Measurements from ENCODE around the gene CALCB. TPM values are rescaled to one million over a fixed set of nuclear protein-coding genes. Genes with fewer than 3 reads are reported as not detected.
A peak's percentile ranks its signal among the peaks of the same experiment; 100 is the strongest.

Gene CALCB
- total RNA-seq, 2 donors from 2014 or later, result 1.5 TPM; not detected in 1

DNA sequence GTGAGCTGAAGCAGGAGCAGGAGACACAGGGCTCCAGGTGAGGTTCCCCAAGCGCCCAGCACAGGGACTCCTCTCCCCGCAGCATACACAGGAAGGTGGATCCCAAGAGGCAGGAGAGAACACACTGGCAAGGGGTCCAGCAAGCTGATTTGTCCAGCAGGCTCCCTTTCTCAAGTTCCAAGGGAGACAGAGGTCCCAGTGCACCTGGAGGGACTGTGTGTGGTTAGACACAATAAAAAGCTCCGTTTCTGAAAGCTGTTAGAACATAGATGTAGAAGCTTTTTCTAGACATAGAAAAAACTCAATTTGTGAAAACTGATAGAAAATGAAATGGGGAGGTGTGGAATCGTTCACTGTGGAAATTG, 1.8 kb downstream of the CALCB start:
- ATAC-seq (ENCODE audit: insufficient number of reproducible peaks, low FRiP score, low read depth), result no peak

DNA sequence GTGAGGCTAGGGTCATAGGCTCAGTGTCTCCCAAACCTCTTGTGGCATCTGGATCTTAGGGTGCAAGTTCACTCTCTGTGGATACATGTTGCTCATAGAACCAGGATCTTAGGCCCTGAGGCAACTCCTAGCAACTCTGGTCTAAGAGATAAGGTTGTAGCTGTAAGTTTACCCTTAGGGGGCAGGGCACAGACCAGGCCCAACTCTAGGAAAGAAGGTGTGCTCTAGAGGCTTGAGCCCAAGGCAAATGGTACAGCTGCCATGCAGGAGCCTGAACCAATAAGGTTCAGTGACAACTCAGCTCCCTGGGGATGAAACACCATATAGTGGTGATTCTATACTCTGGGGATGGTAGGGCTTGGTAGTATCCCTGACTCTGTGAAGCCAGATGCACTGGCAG, 17.8 kb downstream of the CALCB start:
- Histone ChIP-seq H3K27me3 (replicated peaks; ENCODE audit: insufficient read depth) (no peaks in the 10 kb centered on the region), H3K36me3 (no peaks in the 10 kb centered on the region), H3K4me1 (ENCODE audit: control insufficient read depth in 1 of 2, low read depth in 2 of 2) (no peaks in the 10 kb centered on the region), H3K27ac (no peak overlapping the region), H3K9me3 (no peaks in the 10 kb centered on the region), H3K4me3 (no peak overlapping the region)
- TF ChIP-seq, protein P1, sequence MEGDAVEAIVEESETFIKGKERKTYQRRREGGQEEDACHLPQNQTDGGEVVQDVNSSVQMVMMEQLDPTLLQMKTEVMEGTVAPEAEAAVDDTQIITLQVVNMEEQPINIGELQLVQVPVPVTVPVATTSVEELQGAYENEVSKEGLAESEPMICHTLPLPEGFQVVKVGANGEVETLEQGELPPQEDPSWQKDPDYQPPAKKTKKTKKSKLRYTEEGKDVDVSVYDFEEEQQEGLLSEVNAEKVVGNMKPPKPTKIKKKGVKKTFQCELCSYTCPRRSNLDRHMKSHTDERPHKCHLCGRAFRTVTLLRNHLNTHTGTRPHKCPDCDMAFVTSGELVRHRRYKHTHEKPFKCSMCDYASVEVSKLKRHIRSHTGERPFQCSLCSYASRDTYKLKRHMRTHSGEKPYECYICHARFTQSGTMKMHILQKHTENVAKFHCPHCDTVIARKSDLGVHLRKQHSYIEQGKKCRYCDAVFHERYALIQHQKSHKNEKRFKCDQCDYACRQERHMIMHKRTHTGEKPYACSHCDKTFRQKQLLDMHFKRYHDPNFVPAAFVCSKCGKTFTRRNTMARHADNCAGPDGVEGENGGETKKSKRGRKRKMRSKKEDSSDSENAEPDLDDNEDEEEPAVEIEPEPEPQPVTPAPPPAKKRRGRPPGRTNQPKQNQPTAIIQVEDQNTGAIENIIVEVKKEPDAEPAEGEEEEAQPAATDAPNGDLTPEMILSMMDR (IDR thresholded peaks at IDR 0.05), result no peak
- DNase-seq (ENCODE audit: low spot score), result no peak
- no peak for ATAC-seq (ENCODE audit: insufficient number of reproducible peaks, low FRiP score, low read depth)

More for the DNA sequence above, 1.8 kb downstream of the CALCB start:
- Histone ChIP-seq H3K9me3 (no peaks in the 10 kb centered on the region), H3K27ac (no peak overlapping the region), H3K27me3 (replicated peaks; ENCODE audit: insufficient read depth) (no peaks in the 10 kb centered on the region), H3K4me3 (peak overlapping the region; percentile 69), H3K4me1 (ENCODE audit: control insufficient read depth in 1 of 2, low read depth in 2 of 2) (peaks cover 14 to 19% of the 10 kb centered on the region in 2 donors), H3K36me3 (no peaks in the 10 kb centered on the region)
- DNase-seq (ENCODE audit: low spot score), result no peak
- TF ChIP-seq, protein P1 (IDR thresholded peaks at IDR 0.05), result no peak

GRCh38 chr11:15091625-15092024, 18.2 kb downstream of the CALCB start:
- Histone ChIP-seq H3K4me1 (ENCODE audit: control insufficient read depth in 1 of 2, low read depth in 2 of 2) (no peaks in the 10 kb centered on the region), H3K36me3 (no peaks in the 10 kb centered on the region), H3K4me3 (no peak overlapping the region), H3K27me3 (replicated peaks; ENCODE audit: insufficient read depth) (no peaks in the 10 kb centered on the region), H3K27ac (no peak overlapping the region), H3K9me3 (no peaks in the 10 kb centered on the region)
- DNase-seq (ENCODE audit: low spot score) (no peak), ATAC-seq (ENCODE audit: insufficient number of reproducible peaks, low FRiP score, low read depth) (no peak)
- TF ChIP-seq, protein P1 (IDR thresholded peaks at IDR 0.05), result no peak

GRCh38 chr11:15093432-15093831, 20.0 kb downstream of the CALCB start:
- TF ChIP-seq, protein P1 (IDR thresholded peaks at IDR 0.05), result no peak
- Histone ChIP-seq H3K36me3 (no peaks in the 10 kb centered on the region), H3K27ac (no peak overlapping the region), H3K27me3 (replicated peaks; ENCODE audit: insufficient read depth) (no peaks in the 10 kb centered on the region), H3K4me3 (no peak overlapping the region), H3K4me1 (ENCODE audit: control insufficient read depth in 1 of 2, low read depth in 2 of 2) (no peaks in the 10 kb centered on the region), H3K9me3 (no peaks in the 10 kb centered on the region)
- DNase-seq (ENCODE audit: low spot score) (no peak), ATAC-seq (ENCODE audit: insufficient number of reproducible peaks, low FRiP score, low read depth) (no peak)

DNA sequence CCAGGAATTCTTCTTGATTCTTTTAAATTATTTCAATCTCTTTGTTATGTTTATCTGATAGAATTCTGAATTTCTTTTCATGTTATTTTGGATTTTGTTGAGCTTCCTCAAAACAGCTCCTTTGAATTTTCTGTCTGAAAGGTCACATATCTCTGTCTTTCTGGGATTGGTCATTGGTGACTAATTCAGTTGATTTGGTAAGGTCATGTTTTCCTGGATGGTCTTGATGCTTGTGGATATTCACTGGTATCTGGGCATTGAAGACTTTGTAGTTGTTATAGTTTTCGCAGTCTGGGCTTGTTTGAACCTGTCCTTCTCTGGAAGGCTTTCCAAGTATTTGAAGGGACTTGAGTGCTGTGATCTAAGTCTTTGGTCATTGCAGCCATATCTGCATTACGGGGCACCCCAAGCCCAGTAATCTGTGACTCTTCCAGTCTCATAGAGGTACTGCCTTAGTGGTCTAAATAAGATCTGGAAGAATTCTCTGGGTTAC, 22.4 kb downstream of the CALCB start:
- Histone ChIP-seq H3K4me1 (ENCODE audit: control insufficient read depth in 1 of 2, low read depth in 2 of 2) (no peaks in the 10 kb centered on the region), H3K27me3 (replicated peaks; ENCODE audit: insufficient read depth) (no peaks in the 10 kb centered on the region), H3K4me3 (no peak overlapping the region), H3K27ac (no peak overlapping the region), H3K36me3 (no peaks in the 10 kb centered on the region), H3K9me3 (no peaks in the 10 kb centered on the region)
- DNase-seq (ENCODE audit: low spot score), result no peak
- TF ChIP-seq, protein P1 (IDR thresholded peaks at IDR 0.05), result no peak
- no peak for ATAC-seq (ENCODE audit: insufficient number of reproducible peaks, low FRiP score, low read depth)

All from thoracic aorta (tissue), 2 donors.